ENCODE measurements around the gene GPR160.
"Not testable (repeated sequence)": the region's sequence is repeated elsewhere in the genome, so short reads cannot be mapped to it uniquely, and the experiment has no call there.

GPR160 gene

GRCh38 chr3:170095771-170096170, 58.0 kb downstream of the GPR160 start:
- H3K27me3 ChIP-seq (ENCODE audit: low read depth, low read length): no peaks in the 10 kb centered on the region
- H3K27ac ChIP-seq (ENCODE audit: low read length): no peak overlapping the region
- no peaks in the 10 kb centered on the region for H3K9me3 ChIP-seq (ENCODE audit: control insufficient read depth in 1 of 2, low read length in 2 of 2)
- no peak overlapping the region for H3K4me3 ChIP-seq (ENCODE audit: low read depth in 1 of 2, low read length in 2 of 2)
- H3K36me3 ChIP-seq (ENCODE audit: control insufficient read depth in 1 of 2, insufficient read depth in 2 of 2, low read length in 2 of 2): peaks cover 58 to 59% of the 10 kb centered on the region in 2 donors
- H3K4me1 ChIP-seq (ENCODE audit: control insufficient read depth in 1 of 2, insufficient read depth in 2 of 2, low read length in 2 of 2): no peaks in the 10 kb centered on the region

GRCh38 chr3:170096342-170096741, 58.5 kb downstream of the GPR160 start:
- no peak overlapping the region for H3K27ac ChIP-seq (ENCODE audit: low read length)
- no peaks in the 10 kb centered on the region for H3K4me1 ChIP-seq (ENCODE audit: control insufficient read depth in 1 of 2, insufficient read depth in 2 of 2, low read length in 2 of 2)
- H3K27me3 ChIP-seq (ENCODE audit: low read depth, low read length): no peaks in the 10 kb centered on the region
- peaks cover 64 to 65% of the 10 kb centered on the region in 2 donors for H3K36me3 ChIP-seq (ENCODE audit: control insufficient read depth in 1 of 2, insufficient read depth in 2 of 2, low read length in 2 of 2)
- no peak overlapping the region for H3K4me3 ChIP-seq (ENCODE audit: low read depth in 1 of 2, low read length in 2 of 2)
- H3K9me3 ChIP-seq (ENCODE audit: control insufficient read depth in 1 of 2, low read length in 2 of 2): no peaks in the 10 kb centered on the region

- Histone ChIP-seq H3K4me3 (ENCODE audit: low read depth in 1 of 2, low read length in 2 of 2) (no peak overlapping the region), H3K27ac (ENCODE audit: low read length) (no peak overlapping the region), H3K36me3 (ENCODE audit: control insufficient read depth in 1 of 2, insufficient read depth in 2 of 2, low read length in 2 of 2) (peaks cover 66 to 75% of the 10 kb centered on the region in 2 donors), H3K4me1 (ENCODE audit: control insufficient read depth in 1 of 2, insufficient read depth in 2 of 2, low read length in 2 of 2) (no peaks in the 10 kb centered on the region), H3K27me3 (ENCODE audit: low read depth, low read length) (no peaks in the 10 kb centered on the region), H3K9me3 (ENCODE audit: control insufficient read depth in 1 of 2, low read length in 2 of 2) (no peaks in the 10 kb centered on the region)
Measured at GRCh38 chr3:170098753-170099152, 61.0 kb downstream of the GPR160 start.

GRCh38 chr3:170100944-170101343, 63.1 kb downstream of the GPR160 start:
- no peaks in the 10 kb centered on the region for H3K27me3 ChIP-seq (ENCODE audit: low read depth, low read length)
- no peak overlapping the region for H3K27ac ChIP-seq (ENCODE audit: low read length)
- no peaks in the 10 kb centered on the region for H3K9me3 ChIP-seq (ENCODE audit: control insufficient read depth in 1 of 2, low read length in 2 of 2)
- H3K36me3 ChIP-seq (ENCODE audit: control insufficient read depth in 1 of 2, insufficient read depth in 2 of 2, low read length in 2 of 2): peaks cover 57 to 68% of the 10 kb centered on the region in 2 donors
- H3K4me3 ChIP-seq (ENCODE audit: low read depth in 1 of 2, low read length in 2 of 2): no peak overlapping the region
- H3K4me1 ChIP-seq (ENCODE audit: control insufficient read depth in 1 of 2, insufficient read depth in 2 of 2, low read length in 2 of 2): no peaks in the 10 kb centered on the region

GRCh38 chr3:170102431-170102830, 64.6 kb downstream of the GPR160 start:
- no peak overlapping the region for H3K4me3 ChIP-seq (ENCODE audit: low read depth in 1 of 2, low read length in 2 of 2)
- H3K9me3 ChIP-seq (ENCODE audit: control insufficient read depth in 1 of 2, low read length in 2 of 2): no peaks in the 10 kb centered on the region
- H3K36me3 ChIP-seq (ENCODE audit: control insufficient read depth in 1 of 2, insufficient read depth in 2 of 2, low read length in 2 of 2): peaks cover 42 to 53% of the 10 kb centered on the region in 2 donors
- H3K4me1 ChIP-seq (ENCODE audit: control insufficient read depth in 1 of 2, insufficient read depth in 2 of 2, low read length in 2 of 2): no peaks in the 10 kb centered on the region
- H3K27me3 ChIP-seq (ENCODE audit: low read depth, low read length): no peaks in the 10 kb centered on the region
- H3K27ac ChIP-seq (ENCODE audit: low read length): no peak overlapping the region

GRCh38 chr3:170107941-170108340, 70.1 kb downstream of the GPR160 start:
- no peak overlapping the region for H3K27ac ChIP-seq (ENCODE audit: low read length)
- H3K4me1 ChIP-seq (ENCODE audit: control insufficient read depth in 1 of 2, insufficient read depth in 2 of 2, low read length in 2 of 2): no peaks in the 10 kb centered on the region
- peaks cover 23 to 31% of the 10 kb centered on the region in 2 donors for H3K36me3 ChIP-seq (ENCODE audit: control insufficient read depth in 1 of 2, insufficient read depth in 2 of 2, low read length in 2 of 2)
- no peak overlapping the region for H3K4me3 ChIP-seq (ENCODE audit: low read depth in 1 of 2, low read length in 2 of 2)
- H3K9me3 ChIP-seq (ENCODE audit: control insufficient read depth in 1 of 2, low read length in 2 of 2): no peaks in the 10 kb centered on the region
- no peaks in the 10 kb centered on the region for H3K27me3 ChIP-seq (ENCODE audit: low read depth, low read length)

- Histone ChIP-seq H3K4me1 (ENCODE audit: control insufficient read depth in 1 of 2, insufficient read depth in 2 of 2, low read length in 2 of 2) (no peaks in the 10 kb centered on the region), H3K36me3 (ENCODE audit: control insufficient read depth in 1 of 2, insufficient read depth in 2 of 2, low read length in 2 of 2) (peaks cover 32 to 38% of the 10 kb centered on the region in 2 donors), H3K4me3 (ENCODE audit: low read depth in 1 of 2, low read length in 2 of 2) (no peak overlapping the region), H3K9me3 (ENCODE audit: control insufficient read depth in 1 of 2, low read length in 2 of 2) (no peaks in the 10 kb centered on the region), H3K27me3 (ENCODE audit: low read depth, low read length) (no peaks in the 10 kb centered on the region), H3K27ac (ENCODE audit: low read length) (no peak overlapping the region)
Measured at GRCh38 chr3:170108955-170109354, 71.2 kb downstream of the GPR160 start.

- H3K9me3 ChIP-seq (ENCODE audit: control insufficient read depth in 1 of 2, low read length in 2 of 2): no peaks in the 10 kb centered on the region
Measured at GRCh38 chr3:170109579-170110293, 71.9 kb downstream of the GPR160 start.

GRCh38 chr3:170111147-170111771, 73.5 kb downstream of the GPR160 start:
- H3K9me3 ChIP-seq (ENCODE audit: control insufficient read depth in 1 of 2, low read length in 2 of 2): no peaks in the 10 kb centered on the region
- H3K4me3 ChIP-seq (ENCODE audit: low read depth in 1 of 2, low read length in 2 of 2): no peak overlapping the region
- no peak overlapping the region for H3K27ac ChIP-seq (ENCODE audit: low read length)
- H3K27me3 ChIP-seq (ENCODE audit: low read depth, low read length): no peaks in the 10 kb centered on the region
- no peaks in the 10 kb centered on the region for H3K4me1 ChIP-seq (ENCODE audit: control insufficient read depth in 1 of 2, insufficient read depth in 2 of 2, low read length in 2 of 2)
- H3K36me3 ChIP-seq (ENCODE audit: control insufficient read depth in 1 of 2, insufficient read depth in 2 of 2, low read length in 2 of 2): peaks cover 38 to 42% of the 10 kb centered on the region in 2 donors

More at GRCh38 chr3:170109579-170110293, 71.9 kb downstream of the GPR160 start:
- Histone ChIP-seq H3K27me3 (ENCODE audit: low read depth, low read length) (no peaks in the 10 kb centered on the region), H3K4me3 (ENCODE audit: low read depth in 1 of 2, low read length in 2 of 2) (no peak overlapping the region), H3K4me1 (ENCODE audit: control insufficient read depth in 1 of 2, insufficient read depth in 2 of 2, low read length in 2 of 2) (no peaks in the 10 kb centered on the region), H3K27ac (ENCODE audit: low read length) (no peak overlapping the region), H3K36me3 (ENCODE audit: control insufficient read depth in 1 of 2, insufficient read depth in 2 of 2, low read length in 2 of 2) (peaks cover 37% of the 10 kb centered on the region in 2 donors)

GRCh38 chr3:170114165-170114564, 76.4 kb downstream of the GPR160 start:
- not testable (repeated sequence) for H3K27ac ChIP-seq (ENCODE audit: low read length); H3K4me1 ChIP-seq (ENCODE audit: control insufficient read depth in 1 of 2, insufficient read depth in 2 of 2, low read length in 2 of 2); H3K9me3 ChIP-seq (ENCODE audit: control insufficient read depth in 1 of 2, low read length in 2 of 2); H3K27me3 ChIP-seq (ENCODE audit: low read depth, low read length); H3K4me3 ChIP-seq (ENCODE audit: low read depth in 1 of 2, low read length in 2 of 2)
- peaks cover 39 to 45% of the 10 kb centered on the region in 2 donors for H3K36me3 ChIP-seq (ENCODE audit: control insufficient read depth in 1 of 2, insufficient read depth in 2 of 2, low read length in 2 of 2)

GRCh38 chr3:170117134-170117533, 79.3 kb downstream of the GPR160 start:
- no peaks in the 10 kb centered on the region for H3K4me1 ChIP-seq (ENCODE audit: control insufficient read depth in 1 of 2, insufficient read depth in 2 of 2, low read length in 2 of 2)
- H3K27ac ChIP-seq (ENCODE audit: low read length): no peak overlapping the region
- no peaks in the 10 kb centered on the region for H3K27me3 ChIP-seq (ENCODE audit: low read depth, low read length)
- H3K9me3 ChIP-seq (ENCODE audit: control insufficient read depth in 1 of 2, low read length in 2 of 2): no peaks in the 10 kb centered on the region
- H3K36me3 ChIP-seq (ENCODE audit: control insufficient read depth in 1 of 2, insufficient read depth in 2 of 2, low read length in 2 of 2): peaks cover 48 to 59% of the 10 kb centered on the region in 2 donors
- no peak overlapping the region for H3K4me3 ChIP-seq (ENCODE audit: low read depth in 1 of 2, low read length in 2 of 2)
